Raji (cell line): ENCODE measurements around the gene KLF1.

ENCODE experiments used
- POLR2A ChIP-seq: IDR thresholded peaks from 2 replicates; pipeline ENCODE4 v1.6.1; 2011; ENCODE audit warnings: low read depth, low read length, control low read depth; ENCODE audit not compliant: insufficient read depth

The KLF1 gene

GRCh38 chr19:12880551-12881171 is 6.3 kb downstream of the KLF1 start:
- TF ChIP-seq POLR2A, result no peak

GRCh38 chr19:12875086-12875485 is 11.9 kb downstream of the KLF1 start:
- TF ChIP-seq POLR2A, result no peak

DNA sequence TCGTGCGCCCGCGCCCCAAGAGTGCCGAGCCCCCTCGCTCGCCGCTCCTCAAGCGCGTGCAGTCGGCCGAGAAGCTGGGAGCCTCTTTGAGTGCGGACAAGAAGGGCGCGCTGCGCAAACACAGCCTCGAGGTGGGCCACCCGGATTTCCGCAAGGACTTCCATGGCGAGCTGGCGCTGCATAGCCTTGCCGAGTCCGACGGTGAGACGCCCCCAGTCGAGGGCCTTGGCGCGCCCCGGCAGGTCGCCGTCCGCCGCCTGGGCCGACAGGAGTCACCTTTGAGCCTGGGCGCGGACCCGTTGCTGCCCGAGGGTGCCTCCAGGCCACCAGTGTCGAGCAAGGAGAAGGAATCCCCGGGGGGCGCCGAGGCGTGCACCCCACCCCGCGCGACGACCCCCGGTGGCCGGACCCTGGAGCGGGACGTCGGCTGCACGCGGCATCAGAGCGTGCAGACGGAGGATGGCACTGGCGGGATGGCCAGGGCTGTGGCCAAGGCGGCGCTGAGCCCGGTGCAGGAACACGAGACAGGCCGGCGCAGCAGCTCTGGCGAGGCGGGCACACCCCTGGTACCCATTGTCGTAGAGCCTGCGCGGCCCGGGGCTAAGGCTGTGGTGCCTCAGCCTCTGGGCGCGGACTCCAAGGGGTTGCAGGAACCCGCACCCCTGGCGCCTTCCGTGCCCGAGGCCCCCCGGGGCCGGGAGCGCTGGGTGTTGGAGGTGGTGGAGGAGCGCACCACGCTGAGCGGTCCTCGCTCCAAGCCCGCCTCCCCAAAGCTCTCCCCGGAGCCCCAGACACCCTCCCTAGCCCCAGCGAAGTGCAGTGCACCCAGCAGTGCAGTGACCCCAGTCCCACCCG is 12.9 kb downstream of the KLF1 start:
- TF ChIP-seq POLR2A, result no peak

GRCh38 chr19:12872941-12873890 is 13.8 kb downstream of the KLF1 start:
- no peak for TF ChIP-seq POLR2A

- no peak for TF ChIP-seq POLR2A
Measured at GRCh38 chr19:12872255-12872654, 14.7 kb downstream of the KLF1 start.

GRCh38 chr19:12871681-12872080 is 15.3 kb downstream of the KLF1 start:
- TF ChIP-seq POLR2A, result no peak

DNA sequence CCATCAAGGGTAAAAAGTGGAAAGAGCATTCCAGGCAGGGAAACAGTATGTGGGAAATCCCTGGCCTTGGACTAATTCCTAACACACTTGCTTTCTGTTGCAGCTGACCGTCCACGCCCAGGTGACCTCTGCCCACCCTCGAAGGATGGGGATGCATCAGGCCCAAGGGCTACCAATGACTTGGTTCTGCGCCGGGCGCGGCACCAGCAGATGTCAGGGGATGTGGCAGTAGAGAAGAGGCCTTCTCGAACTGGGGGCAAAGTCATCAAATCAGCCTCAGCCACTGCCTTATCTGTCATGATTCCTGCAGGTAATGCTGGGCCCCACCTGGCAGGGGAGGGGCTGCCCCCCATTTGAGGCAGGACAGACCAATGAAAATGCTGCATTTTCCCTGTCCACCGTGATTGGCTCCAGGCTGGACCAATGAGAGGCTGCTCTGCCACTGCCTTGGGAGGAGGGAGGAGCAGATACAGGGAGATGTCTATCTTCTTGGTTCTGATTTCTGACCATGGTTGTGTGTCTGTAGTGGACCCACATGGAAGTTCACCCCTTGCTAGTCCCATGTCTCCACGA is 18.4 kb downstream of the KLF1 start:
- TF ChIP-seq POLR2A, result no peak

GRCh38 chr19:12867120-12868099 is 19.6 kb downstream of the KLF1 start:
- TF ChIP-seq POLR2A, result no peak

- TF ChIP-seq POLR2A, result no peak
Measured at GRCh38 chr19:12866416-12867119, 20.4 kb downstream of the KLF1 start.

GRCh38 chr19:12865746-12866415 is 21.1 kb downstream of the KLF1 start:
- no peak for TF ChIP-seq POLR2A

- TF ChIP-seq POLR2A, result no peak
Measured at GRCh38 chr19:12864721-12865715, 22.0 kb downstream of the KLF1 start.

GRCh38 chr19:12864143-12864542 is 22.9 kb downstream of the KLF1 start:
- TF ChIP-seq POLR2A, result no peak
